AG09309 (cell line): ENCODE measurements around the gene PKLR.
"Not testable (repeated sequence)": the region's sequence is repeated elsewhere in the genome, so short reads cannot be mapped to it uniquely, and the experiment has no call there.

Experiments
- DNase-seq: peaks from one replicate; pipeline ENCODE4 v3.0.0-alpha.2; 2010; ENCODE audit warnings: low read depth
- H3K4me3 ChIP-seq: 2 replicates; pipeline ENCODE4 v1.5.1; 2011; ENCODE audit warnings: mild to moderate bottlenecking, low read depth, low read length, moderate library complexity; ENCODE audit not compliant: control insufficient read depth
- CTCF ChIP-seq: IDR thresholded peaks from 2 replicates; pipeline ENCODE4 v1.5.1; 2011; ENCODE audit warnings: mild to moderate bottlenecking, low read depth, low read length, inconsistent platforms; ENCODE audit not compliant: insufficient read depth, control insufficient read depth; ENCODE audit errors: missing control alignments

The PKLR gene

GRCh38 chr1:155250633-155251449 is 50.4 kb downstream of the PKLR start:
- H3K4me3 ChIP-seq, result no peak overlapping the region
- no peak for DNase-seq

GRCh38 chr1:155250246-155250632 is 51.0 kb downstream of the PKLR start:
- no peak for DNase-seq
- H3K4me3 ChIP-seq, result no peak overlapping the region
- TF ChIP-seq CTCF, result no peak

More at GRCh38 chr1:155250633-155251449, 50.4 kb downstream of the PKLR start:
- TF ChIP-seq CTCF, result peak; percentile 100

GRCh38 chr1:155247667-155248553 is 53.3 kb downstream of the PKLR start:
- DNase-seq, result no peak
- no peak overlapping the region for H3K4me3 ChIP-seq
- no peak for TF ChIP-seq CTCF

GRCh38 chr1:155246796-155247195 is 54.4 kb downstream of the PKLR start:
- not testable (repeated sequence) for DNase-seq, H3K4me3 ChIP-seq

- DNase-seq, result no peak
- TF ChIP-seq CTCF, result no peak
- peak overlapping the region; percentile 74 for H3K4me3 ChIP-seq
Observed at GRCh38 chr1:155245163-155245524, 56.1 kb downstream of the PKLR start.

GRCh38 chr1:155244368-155245162 is 56.7 kb downstream of the PKLR start:
- peak; percentile 99 for DNase-seq
- H3K4me3 ChIP-seq, result peak overlapping the region; percentile 74
- peak; percentile 14 for TF ChIP-seq CTCF
